ENCODE measurements around the gene EYA2. TPM values are rescaled to one million over a fixed set of nuclear protein-coding genes. Genes with fewer than 3 reads are reported as not detected.

EYA2 gene
- total and polyA plus RNA-seq, 2 donors (not counting 1 experiment from before 2014, with no cell fraction given): 1.1 to 2.8 TPM

DNA sequence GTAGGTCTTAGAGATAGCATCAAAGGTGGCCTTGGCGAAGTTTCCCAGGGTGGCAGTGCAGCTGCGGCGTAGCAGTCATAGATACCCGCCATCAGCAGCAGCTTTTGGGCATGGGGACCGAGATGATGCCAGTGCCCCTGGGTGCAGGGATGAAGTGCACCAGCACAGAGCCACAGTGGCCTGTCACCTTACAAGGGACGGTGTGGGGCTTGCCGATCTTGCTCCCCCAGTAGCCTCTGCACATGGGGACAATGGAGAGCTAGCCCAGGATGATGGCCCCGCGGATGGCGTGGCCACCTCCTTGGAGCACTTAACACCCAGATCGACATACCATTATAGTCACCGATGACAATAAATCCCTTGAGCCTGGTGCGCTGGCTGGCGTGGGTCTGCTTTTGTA, 266.3 kb downstream of the EYA2 start:
- no peaks in the 10 kb centered on the region for H3K4me1 ChIP-seq (ENCODE audit: control insufficient read depth in 2 of 2, insufficient read depth in 2 of 2, low read length in 2 of 2)
- no peak overlapping the region for H3K9ac ChIP-seq (ENCODE audit: low read length)
- WGBS (ENCODE audit: insufficient coverage): 89% methylated on average over 14 of the region's 14 CpGs
- POLR2A ChIA-PET: no interaction called here
- TF ChIP-seq, protein P1, sequence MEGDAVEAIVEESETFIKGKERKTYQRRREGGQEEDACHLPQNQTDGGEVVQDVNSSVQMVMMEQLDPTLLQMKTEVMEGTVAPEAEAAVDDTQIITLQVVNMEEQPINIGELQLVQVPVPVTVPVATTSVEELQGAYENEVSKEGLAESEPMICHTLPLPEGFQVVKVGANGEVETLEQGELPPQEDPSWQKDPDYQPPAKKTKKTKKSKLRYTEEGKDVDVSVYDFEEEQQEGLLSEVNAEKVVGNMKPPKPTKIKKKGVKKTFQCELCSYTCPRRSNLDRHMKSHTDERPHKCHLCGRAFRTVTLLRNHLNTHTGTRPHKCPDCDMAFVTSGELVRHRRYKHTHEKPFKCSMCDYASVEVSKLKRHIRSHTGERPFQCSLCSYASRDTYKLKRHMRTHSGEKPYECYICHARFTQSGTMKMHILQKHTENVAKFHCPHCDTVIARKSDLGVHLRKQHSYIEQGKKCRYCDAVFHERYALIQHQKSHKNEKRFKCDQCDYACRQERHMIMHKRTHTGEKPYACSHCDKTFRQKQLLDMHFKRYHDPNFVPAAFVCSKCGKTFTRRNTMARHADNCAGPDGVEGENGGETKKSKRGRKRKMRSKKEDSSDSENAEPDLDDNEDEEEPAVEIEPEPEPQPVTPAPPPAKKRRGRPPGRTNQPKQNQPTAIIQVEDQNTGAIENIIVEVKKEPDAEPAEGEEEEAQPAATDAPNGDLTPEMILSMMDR (IDR thresholded peaks at IDR 0.05): no peak
- no peak for TF ChIP-seq EZH2 (IDR thresholded peaks at IDR 0.05; ENCODE audit: borderline replicate concordance, insufficient read depth, low read depth, low read length, poor library complexity, severe bottlenecking)
- DNase-seq (no peak), ATAC-seq (ENCODE audit: low read depth) (no peak)
- H3K27me3 ChIP-seq (replicated peaks in 1 of 4; ENCODE audit: control extremely low read depth in 1 of 4, control insufficient read depth in 3 of 4, insufficient read depth in 4 of 4, low read length in 3 of 4): no peaks in the 10 kb centered on the region
- Mint-ChIP-seq H3K27ac (no peak overlapping the region), H3K27me3 (peaks cover 10% of the 10 kb centered on the region), H3K9me3 (ENCODE audit: insufficient read depth) (no peaks in the 10 kb centered on the region), H3K4me1 (no peaks in the 10 kb centered on the region), H3K4me3 (no peak overlapping the region)
- CTCF ChIA-PET: no interaction called here
- H3K9me3 ChIP-seq (ENCODE audit: control extremely low read depth in 1 of 3, control insufficient read depth in 2 of 3, insufficient read depth in 1 of 3, low read length in 2 of 3): peaks cover 0 to 7% (median 0%) of the 10 kb centered on the region in 3 donors
- no peak overlapping the region for H3K27ac ChIP-seq (ENCODE audit: low read length in 2 of 2)
- no peaks in the 10 kb centered on the region for H3K36me3 ChIP-seq (replicated peaks in 1 of 2; ENCODE audit: control extremely low read depth in 1 of 2, control insufficient read depth in 1 of 2, extremely low read depth in 1 of 2, insufficient read depth in 2 of 2, low read length in 1 of 2)
- intact Hi-C loops (cut with micrococcal nuclease): no loop called here
- H3K4me3 ChIP-seq (ENCODE audit: control extremely low read depth in 1 of 5, extremely low read depth in 1 of 5, insufficient read depth in 1 of 5, low read depth in 2 of 5, low read length in 4 of 5): no peak overlapping the region
- no peak overlapping the region for H3K4me2 ChIP-seq (replicated peaks; ENCODE audit: low read depth, low read length, poor library complexity, severe bottlenecking)
- no peaks in the 10 kb centered on the region for H4K20me1 ChIP-seq (ENCODE audit: control insufficient read depth, insufficient read depth, low read length, poor library complexity, severe bottlenecking)
- H3K79me2 ChIP-seq (ENCODE audit: control insufficient read depth, insufficient read depth, low read length): no peaks in the 10 kb centered on the region
- no peak overlapping the region for H2AFZ ChIP-seq (ENCODE audit: insufficient read depth, low read depth, low read length, poor library complexity, severe bottlenecking)

GRCh38 chr20:47161411-47161810, 266.8 kb downstream of the EYA2 start:
- ChIA-PET CTCF (no interaction called here), POLR2A (no interaction called here)
- no peaks in the 10 kb centered on the region for H3K9me3 Mint-ChIP-seq (ENCODE audit: insufficient read depth)
- H3K9me3 ChIP-seq (ENCODE audit: control extremely low read depth in 1 of 3, control insufficient read depth in 2 of 3, insufficient read depth in 1 of 3, low read length in 2 of 3): peaks cover 0 to 7% (median 0%) of the 10 kb centered on the region in 3 donors
- no peak overlapping the region for H3K9ac ChIP-seq (ENCODE audit: low read length)
- no peak overlapping the region for H3K27ac Mint-ChIP-seq
- H3K27me3 Mint-ChIP-seq: peaks cover 8% of the 10 kb centered on the region
- H3K4me3 ChIP-seq (ENCODE audit: control extremely low read depth in 1 of 5, extremely low read depth in 1 of 5, insufficient read depth in 1 of 5, low read depth in 2 of 5, low read length in 4 of 5): no peak overlapping the region
- intact Hi-C loops (cut with micrococcal nuclease): no loop called here
- ATAC-seq (ENCODE audit: low read depth) (no peak), DNase-seq (no peak)
- 93% methylated on average over 5 of the region's 10 CpGs for WGBS (ENCODE audit: insufficient coverage)
- H3K27ac ChIP-seq (ENCODE audit: low read length in 2 of 2): no peak overlapping the region
- H3K27me3 ChIP-seq (replicated peaks in 1 of 4; ENCODE audit: control extremely low read depth in 1 of 4, control insufficient read depth in 3 of 4, insufficient read depth in 4 of 4, low read length in 3 of 4): no peaks in the 10 kb centered on the region
- no peaks in the 10 kb centered on the region for H3K79me2 ChIP-seq (ENCODE audit: control insufficient read depth, insufficient read depth, low read length)
- no peaks in the 10 kb centered on the region for H3K4me1 Mint-ChIP-seq
- H3K4me3 Mint-ChIP-seq: no peak overlapping the region
- no peaks in the 10 kb centered on the region for H3K4me1 ChIP-seq (ENCODE audit: control insufficient read depth in 2 of 2, insufficient read depth in 2 of 2, low read length in 2 of 2)
- no peaks in the 10 kb centered on the region for H3K36me3 ChIP-seq (replicated peaks in 1 of 2; ENCODE audit: control extremely low read depth in 1 of 2, control insufficient read depth in 1 of 2, extremely low read depth in 1 of 2, insufficient read depth in 2 of 2, low read length in 1 of 2)
- H2AFZ ChIP-seq (ENCODE audit: insufficient read depth, low read depth, low read length, poor library complexity, severe bottlenecking): no peak overlapping the region
- TF ChIP-seq, protein P1 (IDR thresholded peaks at IDR 0.05): no peak
- no peak for TF ChIP-seq EZH2 (IDR thresholded peaks at IDR 0.05; ENCODE audit: borderline replicate concordance, insufficient read depth, low read depth, low read length, poor library complexity, severe bottlenecking)
- no peak overlapping the region for H3K4me2 ChIP-seq (replicated peaks; ENCODE audit: low read depth, low read length, poor library complexity, severe bottlenecking)
- no peaks in the 10 kb centered on the region for H4K20me1 ChIP-seq (ENCODE audit: control insufficient read depth, insufficient read depth, low read length, poor library complexity, severe bottlenecking)

All from B cell (primary cell).